Lower leg skin (tissue), 4 donors: ENCODE measurements around the gene GPATCH8. TPM values are rescaled to one million over a fixed set of nuclear protein-coding genes. Genes with fewer than 3 reads are reported as not detected.

Experiments
- DNase-seq, 2 donors: peaks; one replicate each; pipeline ENCODE4 v3.0.0-alpha.2; 2019; ENCODE audit warnings: low spot score in 2 of 2
- H3K4me3 ChIP-seq: fragments of 200-600 bp; sonication (generic); 2 replicates; pipeline ENCODE4 v1.5.1; 2017; ENCODE audit warnings: mild to moderate bottlenecking, low read depth; ENCODE audit not compliant: poor library complexity, severe bottlenecking
- CTCF ChIP-seq, 3 donors: fragments of 450-650 bp; IDR thresholded peaks; one replicate each; pipeline ENCODE4 v1.5.1; 2016; ENCODE audit warnings: antibody characterized with exemption in 3 of 3, mild to moderate bottlenecking in 3 of 3, moderate library complexity in 2 of 3
- POLR2A ChIP-seq, 2 donors: fragments of 450-650 bp; IDR thresholded peaks; one replicate each; pipeline ENCODE4 v1.6.1; 2016 to 2017; ENCODE audit warnings: antibody characterized with exemption in 2 of 2, mild to moderate bottlenecking in 1 of 2, moderate library complexity in 1 of 2
- WGBS, 2 donors: methylation state at CpG; one replicate each; pipeline ENCODE4 v1.1.5; 2018; 5-methylcytosine and 5-hydroxymethylcytosine counted together
- intact Hi-C: fragments of 100-400 bp; cut with DNase I; formaldehyde crosslinking; loops from one replicate; pipeline ENCODE4 v1.15.0; 2023; ENCODE audit warnings: low total_unique reads
- total RNA-seq, 4 donors: library from RNA; depleted of rRNA; stranded (reverse); fragments of >200 nt; gene quantifications; one replicate each; pipeline ENCODE4 v1.1.0, GENCODE V29; 2016

The GPATCH8 gene
- total RNA-seq, 4 donors from 2014 or later, result 31.1 to 43.1 (median 35.6) TPM

- peak in 1 of 2 donors; percentile 86 for DNase-seq
- 0 to 1% methylated on average over 25 of the region's 25 CpGs for WGBS, 2 donors
- TF ChIP-seq POLR2A (IDR thresholded peaks at IDR 0.05), result no peak
- no peak for TF ChIP-seq CTCF (IDR thresholded peaks at IDR 0.05)
- intact Hi-C loops, result no loop called here
- peak overlapping the region; percentile 79 for H3K4me3 ChIP-seq
These were observed 534 bp downstream of the GPATCH8 start for GRCh38 chr17:44502598-44503146.

- WGBS, 2 donors, result 9 to 12% methylated on average over 6 of the region's 6 CpGs
- H3K4me3 ChIP-seq, result no peak overlapping the region
- DNase-seq, result peak in 1 of 2 donors; percentile 42
- intact Hi-C loops, result no loop called here
- TF ChIP-seq POLR2A (IDR thresholded peaks at IDR 0.05) (no peak), CTCF (IDR thresholded peaks at IDR 0.05) (no peak)
These were observed 1.3 kb downstream of the GPATCH8 start for GRCh38 chr17:44501866-44502375.

- intact Hi-C loops, result no loop called here
- 25 to 34% methylated on average over 1 of the region's 1 CpG for WGBS, 2 donors
- H3K4me3 ChIP-seq, result no peak overlapping the region
- no peak for TF ChIP-seq POLR2A (IDR thresholded peaks at IDR 0.05)
- TF ChIP-seq CTCF (IDR thresholded peaks at IDR 0.05), result no peak
- DNase-seq, result no peak
These were observed 3.5 kb downstream of the GPATCH8 start for GRCh38 chr17:44499722-44500121.

GRCh38 chr17:44496815-44497214, 6.4 kb downstream of the GPATCH8 start:
- intact Hi-C loops, result no loop called here
- no peak overlapping the region for H3K4me3 ChIP-seq
- DNase-seq, result no peak
- WGBS, 2 donors, result 59 to 73% methylated on average over 2 of the region's 2 CpGs
- TF ChIP-seq POLR2A (IDR thresholded peaks at IDR 0.05), result no peak
- TF ChIP-seq CTCF (IDR thresholded peaks at IDR 0.05), result no peak

- WGBS, 2 donors, result 94 to 99% methylated on average over 5 of the region's 5 CpGs
- peak in 1 of 2 donors; percentile 43 for DNase-seq
- intact Hi-C loops, result no loop called here
- TF ChIP-seq CTCF (IDR thresholded peaks at IDR 0.05) (no peak), POLR2A (IDR thresholded peaks at IDR 0.05) (no peak)
- H3K4me3 ChIP-seq, result no peak overlapping the region
These were observed 9.9 kb downstream of the GPATCH8 start for GRCh38 chr17:44493339-44493738.
